ENCODE results near the gene NME7. TPM values are rescaled to one million over a fixed set of nuclear protein-coding genes. Genes with fewer than 3 reads are reported as not detected.

The NME7 gene
- total and polyA plus RNA-seq, 4 donors: 7.8 to 26.5 (median 9.4) TPM

DNA sequence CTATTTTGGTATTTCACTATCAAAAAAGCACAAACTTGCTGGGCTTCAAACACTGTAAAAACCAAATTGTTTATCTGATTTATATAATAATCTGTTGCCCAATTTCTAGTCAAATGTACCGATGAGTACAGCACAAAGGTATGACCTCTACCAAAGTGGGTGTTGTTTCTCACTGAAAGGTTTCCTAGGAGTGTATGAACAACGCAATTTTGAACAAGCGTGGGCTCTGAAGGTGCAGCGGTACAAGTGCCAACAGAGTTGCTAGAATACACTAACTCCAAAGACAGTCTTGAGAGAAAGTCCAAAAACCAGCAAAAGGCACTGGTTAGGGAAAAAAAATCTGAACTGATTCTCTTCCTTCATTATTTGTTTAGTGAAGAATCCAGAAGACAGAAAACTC, 130.7 kb downstream of the NME7 start:
- TF ChIP-seq HNF4A (conservative IDR thresholded peaks at IDR 0.05) (peak in 1 of 2 donors; percentile 31), RXRA (IDR thresholded peaks at IDR 0.05) (peak in 1 of 2 donors; percentile 17), NR2F2 (IDR thresholded peaks at IDR 0.05) (no peak)
- TF ChIP-seq, protein P1, sequence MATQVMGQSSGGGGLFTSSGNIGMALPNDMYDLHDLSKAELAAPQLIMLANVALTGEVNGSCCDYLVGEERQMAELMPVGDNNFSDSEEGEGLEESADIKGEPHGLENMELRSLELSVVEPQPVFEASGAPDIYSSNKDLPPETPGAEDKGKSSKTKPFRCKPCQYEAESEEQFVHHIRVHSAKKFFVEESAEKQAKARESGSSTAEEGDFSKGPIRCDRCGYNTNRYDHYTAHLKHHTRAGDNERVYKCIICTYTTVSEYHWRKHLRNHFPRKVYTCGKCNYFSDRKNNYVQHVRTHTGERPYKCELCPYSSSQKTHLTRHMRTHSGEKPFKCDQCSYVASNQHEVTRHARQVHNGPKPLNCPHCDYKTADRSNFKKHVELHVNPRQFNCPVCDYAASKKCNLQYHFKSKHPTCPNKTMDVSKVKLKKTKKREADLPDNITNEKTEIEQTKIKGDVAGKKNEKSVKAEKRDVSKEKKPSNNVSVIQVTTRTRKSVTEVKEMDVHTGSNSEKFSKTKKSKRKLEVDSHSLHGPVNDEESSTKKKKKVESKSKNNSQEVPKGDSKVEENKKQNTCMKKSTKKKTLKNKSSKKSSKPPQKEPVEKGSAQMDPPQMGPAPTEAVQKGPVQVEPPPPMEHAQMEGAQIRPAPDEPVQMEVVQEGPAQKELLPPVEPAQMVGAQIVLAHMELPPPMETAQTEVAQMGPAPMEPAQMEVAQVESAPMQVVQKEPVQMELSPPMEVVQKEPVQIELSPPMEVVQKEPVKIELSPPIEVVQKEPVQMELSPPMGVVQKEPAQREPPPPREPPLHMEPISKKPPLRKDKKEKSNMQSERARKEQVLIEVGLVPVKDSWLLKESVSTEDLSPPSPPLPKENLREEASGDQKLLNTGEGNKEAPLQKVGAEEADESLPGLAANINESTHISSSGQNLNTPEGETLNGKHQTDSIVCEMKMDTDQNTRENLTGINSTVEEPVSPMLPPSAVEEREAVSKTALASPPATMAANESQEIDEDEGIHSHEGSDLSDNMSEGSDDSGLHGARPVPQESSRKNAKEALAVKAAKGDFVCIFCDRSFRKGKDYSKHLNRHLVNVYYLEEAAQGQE (IDR thresholded peaks at IDR 0.05): no peak
- H3K4me1 ChIP-seq (ENCODE audit: control insufficient read depth in 4 of 4, insufficient read depth in 4 of 4, low read length in 3 of 4): peaks cover 0 to 35% (median 13%) of the 10 kb centered on the region in 4 donors
- 36% methylated on average over 4 of the region's 4 CpGs for WGBS
- H3K9ac ChIP-seq (ENCODE audit: low read depth in 1 of 2, low read length in 2 of 2): no peak overlapping the region
- H3K27me3 ChIP-seq (ENCODE audit: control insufficient read depth in 4 of 4, insufficient read depth in 4 of 4, low read length in 3 of 4): no peaks in the 10 kb centered on the region
- no peak for DNase-seq (ENCODE audit: low spot score)
- peak overlapping the region in 1 of 2 donors; percentile 54 for H3K27ac ChIP-seq (ENCODE audit: low read depth in 1 of 2, low read length in 2 of 2)
- no peak overlapping the region for H3K4me3 ChIP-seq (ENCODE audit: low read depth in 1 of 3, low read length in 3 of 3)
- no peaks in the 10 kb centered on the region for H3K36me3 ChIP-seq (ENCODE audit: control insufficient read depth in 4 of 4, insufficient read depth in 3 of 4, low read depth in 1 of 4, low read length in 3 of 4)
- H3K9me3 ChIP-seq (ENCODE audit: control insufficient read depth in 4 of 4, low read length in 3 of 4): no peaks in the 10 kb centered on the region

DNA sequence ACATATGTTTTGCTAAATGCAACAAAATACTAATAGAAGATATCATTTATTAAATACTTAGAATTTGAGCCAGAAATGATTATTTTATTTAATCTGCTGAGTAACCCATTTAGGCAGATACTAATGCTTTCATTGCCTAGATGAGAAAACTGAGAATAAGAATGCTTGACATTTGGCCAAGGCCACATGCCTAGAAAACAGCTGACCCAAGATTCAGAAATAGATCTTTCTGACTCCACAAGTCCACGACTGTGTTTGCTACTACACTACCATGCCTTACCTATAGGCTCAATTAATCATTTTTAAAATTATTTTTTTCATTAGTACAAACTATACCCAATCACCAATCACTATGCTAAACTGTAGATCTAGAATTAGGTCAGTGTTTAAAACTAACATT, 131.5 kb downstream of the NME7 start:
- TF ChIP-seq, protein P2, sequence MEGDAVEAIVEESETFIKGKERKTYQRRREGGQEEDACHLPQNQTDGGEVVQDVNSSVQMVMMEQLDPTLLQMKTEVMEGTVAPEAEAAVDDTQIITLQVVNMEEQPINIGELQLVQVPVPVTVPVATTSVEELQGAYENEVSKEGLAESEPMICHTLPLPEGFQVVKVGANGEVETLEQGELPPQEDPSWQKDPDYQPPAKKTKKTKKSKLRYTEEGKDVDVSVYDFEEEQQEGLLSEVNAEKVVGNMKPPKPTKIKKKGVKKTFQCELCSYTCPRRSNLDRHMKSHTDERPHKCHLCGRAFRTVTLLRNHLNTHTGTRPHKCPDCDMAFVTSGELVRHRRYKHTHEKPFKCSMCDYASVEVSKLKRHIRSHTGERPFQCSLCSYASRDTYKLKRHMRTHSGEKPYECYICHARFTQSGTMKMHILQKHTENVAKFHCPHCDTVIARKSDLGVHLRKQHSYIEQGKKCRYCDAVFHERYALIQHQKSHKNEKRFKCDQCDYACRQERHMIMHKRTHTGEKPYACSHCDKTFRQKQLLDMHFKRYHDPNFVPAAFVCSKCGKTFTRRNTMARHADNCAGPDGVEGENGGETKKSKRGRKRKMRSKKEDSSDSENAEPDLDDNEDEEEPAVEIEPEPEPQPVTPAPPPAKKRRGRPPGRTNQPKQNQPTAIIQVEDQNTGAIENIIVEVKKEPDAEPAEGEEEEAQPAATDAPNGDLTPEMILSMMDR (IDR thresholded peaks at IDR 0.05; ENCODE audit: low read depth, low read length, missing input control): peak; percentile 8
- TF ChIP-seq RAD21 (IDR thresholded peaks at IDR 0.05): no peak
- DNase-seq (ENCODE audit: low spot score): no peak
- Histone ChIP-seq H3K9ac (ENCODE audit: low read depth in 1 of 2, low read length in 2 of 2) (no peak overlapping the region), H3K4me1 (ENCODE audit: control insufficient read depth in 4 of 4, insufficient read depth in 4 of 4, low read length in 3 of 4) (peaks cover 0 to 33% (median 12%) of the 10 kb centered on the region in 4 donors), H3K9me3 (ENCODE audit: control insufficient read depth in 4 of 4, low read length in 3 of 4) (no peaks in the 10 kb centered on the region), H3K36me3 (ENCODE audit: control insufficient read depth in 4 of 4, insufficient read depth in 3 of 4, low read depth in 1 of 4, low read length in 3 of 4) (no peaks in the 10 kb centered on the region), H3K4me3 (ENCODE audit: low read depth in 1 of 3, low read length in 3 of 3) (no peak overlapping the region), H3K27me3 (ENCODE audit: control insufficient read depth in 4 of 4, insufficient read depth in 4 of 4, low read length in 3 of 4) (no peaks in the 10 kb centered on the region), H3K27ac (ENCODE audit: low read depth in 1 of 2, low read length in 2 of 2) (peak overlapping the region in 1 of 2 donors; percentile 54)
- 21% methylated on average over 1 of the region's 1 CpG for WGBS

DNA sequence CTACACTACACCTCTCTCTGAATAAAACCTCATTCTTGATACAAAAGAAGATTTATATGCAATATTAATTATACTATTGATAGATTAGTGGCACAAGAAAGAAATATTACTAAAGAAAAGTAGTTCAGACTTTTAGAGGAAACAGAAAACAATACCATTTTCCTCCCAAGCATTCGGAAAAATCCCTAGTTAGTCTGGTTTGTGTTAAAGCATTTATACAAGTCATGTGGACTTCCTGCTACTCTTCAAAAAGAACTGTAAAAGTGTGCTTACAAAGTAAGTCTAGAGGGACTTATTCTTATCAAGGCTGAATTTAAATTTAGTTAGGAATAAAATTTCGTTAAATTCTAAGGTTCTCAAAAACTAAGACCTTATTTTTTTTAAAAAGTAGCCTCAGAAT, 132.0 kb downstream of the NME7 start:
- Histone ChIP-seq H3K9me3 (ENCODE audit: control insufficient read depth in 4 of 4, low read length in 3 of 4) (no peaks in the 10 kb centered on the region), H3K36me3 (ENCODE audit: control insufficient read depth in 4 of 4, insufficient read depth in 3 of 4, low read depth in 1 of 4, low read length in 3 of 4) (no peaks in the 10 kb centered on the region), H3K27ac (ENCODE audit: low read depth in 1 of 2, low read length in 2 of 2) (no peak overlapping the region), H3K4me1 (ENCODE audit: control insufficient read depth in 4 of 4, insufficient read depth in 4 of 4, low read length in 3 of 4) (peaks cover 0 to 28% (median 9%) of the 10 kb centered on the region in 4 donors), H3K4me3 (ENCODE audit: low read depth in 1 of 3, low read length in 3 of 3) (no peak overlapping the region), H3K9ac (ENCODE audit: low read depth in 1 of 2, low read length in 2 of 2) (no peak overlapping the region), H3K27me3 (ENCODE audit: control insufficient read depth in 4 of 4, insufficient read depth in 4 of 4, low read length in 3 of 4) (no peaks in the 10 kb centered on the region)
- no peak for TF ChIP-seq SP1 (IDR thresholded peaks at IDR 0.05)
- TF ChIP-seq, protein P2 (IDR thresholded peaks at IDR 0.05; ENCODE audit: low read depth, low read length, missing input control): no peak
- no peak for TF ChIP-seq FOXA1 (IDR thresholded peaks at IDR 0.05)
- TF ChIP-seq YY1 (IDR thresholded peaks at IDR 0.05): no peak
- TF ChIP-seq RXRA (IDR thresholded peaks at IDR 0.05): no peak
- no peak for TF ChIP-seq RAD21 (IDR thresholded peaks at IDR 0.05)
- no peak for TF ChIP-seq JUND (IDR thresholded peaks at IDR 0.05)
- no peak for TF ChIP-seq TAF1 (conservative IDR thresholded peaks at IDR 0.05)
- 84% methylated on average over 2 of the region's 2 CpGs for WGBS
- DNase-seq (ENCODE audit: low spot score): no peak

Measured in liver (tissue), 9 donors.